Ishikawa (cell line): ENCODE results near the gene CENPL.

ENCODE experiments used
- CEBPB ChIP-seq: IDR thresholded peaks from 2 replicates; pipeline ENCODE4 v1.6.1; 2012
- CREB1 ChIP-seq: IDR thresholded peaks from 2 replicates; pipeline ENCODE4 v1.6.1; 2012; ENCODE audit warnings: low read depth
- EGR1 ChIP-seq: IDR thresholded peaks from 2 replicates; pipeline ENCODE4 v1.6.1; 2012
- EP300 ChIP-seq: IDR thresholded peaks from 2 replicates; pipeline ENCODE4 v1.6.1; 2012; ENCODE audit warnings: borderline replicate concordance
- FOXM1 ChIP-seq: IDR thresholded peaks from 2 replicates; pipeline ENCODE4 v1.6.1; 2012; ENCODE audit warnings: low read depth, borderline replicate concordance
- NFIC ChIP-seq: IDR thresholded peaks from 2 replicates; pipeline ENCODE4 v1.6.1; 2012
- RAD21 ChIP-seq: IDR thresholded peaks from 2 replicates; pipeline ENCODE4 v1.6.1; 2012; ENCODE audit warnings: low read depth
- TAF1 ChIP-seq: IDR thresholded peaks from 2 replicates; pipeline ENCODE4 v1.6.1; 2012; ENCODE audit warnings: low read depth, mild to moderate bottlenecking
- TCF12 ChIP-seq: IDR thresholded peaks from 2 replicates; pipeline ENCODE4 v1.6.1; 2012; ENCODE audit warnings: low read depth
- TEAD4 ChIP-seq: IDR thresholded peaks from 2 replicates; pipeline ENCODE4 v1.6.1; 2012
- YY1 ChIP-seq: IDR thresholded peaks from 2 replicates; pipeline ENCODE4 v1.6.1; 2012; ENCODE audit warnings: low read depth
- ZBTB7A ChIP-seq: IDR thresholded peaks from 2 replicates; pipeline ENCODE4 v1.6.1; 2012; ENCODE audit warnings: low read depth
- TF ChIP-seq, protein P1 (sequence below): IDR thresholded peaks from 2 replicates; pipeline ENCODE4 v1.6.1; 2012; ENCODE audit warnings: low read depth, mild to moderate bottlenecking
- TF ChIP-seq, protein P2 (sequence below): IDR thresholded peaks from 2 replicates; pipeline ENCODE4 v1.6.1; 2012
- TF ChIP-seq, protein P3 (sequence below): IDR thresholded peaks from 2 replicates; pipeline ENCODE4 v1.6.1; 2012

The CENPL gene

DNA sequence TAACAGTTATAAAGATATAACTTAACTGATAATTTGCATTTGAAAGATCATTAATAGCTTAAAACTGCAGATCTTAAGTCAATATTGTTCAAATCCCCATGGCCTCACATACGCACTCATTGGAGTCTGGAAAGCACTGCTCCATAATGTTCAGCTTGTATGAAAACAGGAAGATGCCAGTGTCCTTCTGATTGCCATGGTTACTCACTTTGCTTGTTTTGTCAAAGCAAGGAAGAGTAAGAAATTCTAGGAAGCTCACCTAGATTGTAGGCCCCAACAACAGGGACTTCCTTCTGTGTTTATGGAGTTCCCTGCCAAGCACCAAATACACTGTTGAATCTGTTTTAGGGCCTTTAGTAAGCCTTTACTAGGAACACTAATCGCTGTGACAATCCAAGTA lies 32.2 kb upstream of the CENPL start:
- TF ChIP-seq CEBPB = no peak
- no peak for TF ChIP-seq RAD21
- no peak for TF ChIP-seq TEAD4
- no peak for TF ChIP-seq CREB1
- no peak for TF ChIP-seq TCF12
- TF ChIP-seq ZBTB7A = no peak
- TF ChIP-seq FOXM1 = no peak
- no peak for TF ChIP-seq NFIC
- TF ChIP-seq, protein P1, sequence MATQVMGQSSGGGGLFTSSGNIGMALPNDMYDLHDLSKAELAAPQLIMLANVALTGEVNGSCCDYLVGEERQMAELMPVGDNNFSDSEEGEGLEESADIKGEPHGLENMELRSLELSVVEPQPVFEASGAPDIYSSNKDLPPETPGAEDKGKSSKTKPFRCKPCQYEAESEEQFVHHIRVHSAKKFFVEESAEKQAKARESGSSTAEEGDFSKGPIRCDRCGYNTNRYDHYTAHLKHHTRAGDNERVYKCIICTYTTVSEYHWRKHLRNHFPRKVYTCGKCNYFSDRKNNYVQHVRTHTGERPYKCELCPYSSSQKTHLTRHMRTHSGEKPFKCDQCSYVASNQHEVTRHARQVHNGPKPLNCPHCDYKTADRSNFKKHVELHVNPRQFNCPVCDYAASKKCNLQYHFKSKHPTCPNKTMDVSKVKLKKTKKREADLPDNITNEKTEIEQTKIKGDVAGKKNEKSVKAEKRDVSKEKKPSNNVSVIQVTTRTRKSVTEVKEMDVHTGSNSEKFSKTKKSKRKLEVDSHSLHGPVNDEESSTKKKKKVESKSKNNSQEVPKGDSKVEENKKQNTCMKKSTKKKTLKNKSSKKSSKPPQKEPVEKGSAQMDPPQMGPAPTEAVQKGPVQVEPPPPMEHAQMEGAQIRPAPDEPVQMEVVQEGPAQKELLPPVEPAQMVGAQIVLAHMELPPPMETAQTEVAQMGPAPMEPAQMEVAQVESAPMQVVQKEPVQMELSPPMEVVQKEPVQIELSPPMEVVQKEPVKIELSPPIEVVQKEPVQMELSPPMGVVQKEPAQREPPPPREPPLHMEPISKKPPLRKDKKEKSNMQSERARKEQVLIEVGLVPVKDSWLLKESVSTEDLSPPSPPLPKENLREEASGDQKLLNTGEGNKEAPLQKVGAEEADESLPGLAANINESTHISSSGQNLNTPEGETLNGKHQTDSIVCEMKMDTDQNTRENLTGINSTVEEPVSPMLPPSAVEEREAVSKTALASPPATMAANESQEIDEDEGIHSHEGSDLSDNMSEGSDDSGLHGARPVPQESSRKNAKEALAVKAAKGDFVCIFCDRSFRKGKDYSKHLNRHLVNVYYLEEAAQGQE = no peak
- TF ChIP-seq TAF1 = no peak
- TF ChIP-seq EGR1 = no peak
- no peak for TF ChIP-seq YY1
- TF ChIP-seq EP300 = no peak
- TF ChIP-seq, protein P2, sequence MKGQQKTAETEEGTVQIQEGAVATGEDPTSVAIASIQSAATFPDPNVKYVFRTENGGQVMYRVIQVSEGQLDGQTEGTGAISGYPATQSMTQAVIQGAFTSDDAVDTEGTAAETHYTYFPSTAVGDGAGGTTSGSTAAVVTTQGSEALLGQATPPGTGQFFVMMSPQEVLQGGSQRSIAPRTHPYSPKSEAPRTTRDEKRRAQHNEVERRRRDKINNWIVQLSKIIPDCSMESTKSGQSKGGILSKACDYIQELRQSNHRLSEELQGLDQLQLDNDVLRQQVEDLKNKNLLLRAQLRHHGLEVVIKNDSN = no peak
- TF ChIP-seq, protein P3, sequence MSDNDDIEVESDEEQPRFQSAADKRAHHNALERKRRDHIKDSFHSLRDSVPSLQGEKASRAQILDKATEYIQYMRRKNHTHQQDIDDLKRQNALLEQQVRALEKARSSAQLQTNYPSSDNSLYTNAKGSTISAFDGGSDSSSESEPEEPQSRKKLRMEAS = no peak

DNA sequence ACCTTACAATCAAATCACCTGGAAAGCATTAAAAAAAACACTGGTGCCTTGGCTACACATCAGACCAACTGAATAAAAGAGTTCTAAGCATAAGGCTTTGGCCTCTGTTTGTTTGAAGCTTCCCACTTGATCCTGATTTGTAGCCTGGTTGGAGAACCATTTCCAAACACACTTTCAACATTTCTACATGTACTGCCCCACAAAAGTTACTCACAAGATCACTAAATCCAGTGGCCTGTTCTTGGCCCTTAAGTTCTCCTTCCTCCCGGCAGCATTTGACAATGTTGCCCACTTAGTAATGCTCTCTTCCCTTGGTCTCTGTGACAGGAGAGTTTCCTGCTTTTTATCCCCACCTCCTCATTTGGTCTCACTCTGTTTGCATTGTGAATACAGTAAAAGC lies 31.3 kb upstream of the CENPL start:
- TF ChIP-seq TCF12 = no peak
- no peak for TF ChIP-seq ZBTB7A
- no peak for TF ChIP-seq TAF1
- TF ChIP-seq FOXM1 = no peak
- TF ChIP-seq, protein P2 = no peak
- no peak for TF ChIP-seq EGR1
- TF ChIP-seq RAD21 = no peak
- no peak for TF ChIP-seq CEBPB
- TF ChIP-seq NFIC = no peak
- TF ChIP-seq YY1 = no peak
- no peak for TF ChIP-seq CREB1
- TF ChIP-seq, protein P3 = no peak
- no peak for TF ChIP-seq EP300
- TF ChIP-seq, protein P1 = no peak
- TF ChIP-seq TEAD4 = no peak

DNA sequence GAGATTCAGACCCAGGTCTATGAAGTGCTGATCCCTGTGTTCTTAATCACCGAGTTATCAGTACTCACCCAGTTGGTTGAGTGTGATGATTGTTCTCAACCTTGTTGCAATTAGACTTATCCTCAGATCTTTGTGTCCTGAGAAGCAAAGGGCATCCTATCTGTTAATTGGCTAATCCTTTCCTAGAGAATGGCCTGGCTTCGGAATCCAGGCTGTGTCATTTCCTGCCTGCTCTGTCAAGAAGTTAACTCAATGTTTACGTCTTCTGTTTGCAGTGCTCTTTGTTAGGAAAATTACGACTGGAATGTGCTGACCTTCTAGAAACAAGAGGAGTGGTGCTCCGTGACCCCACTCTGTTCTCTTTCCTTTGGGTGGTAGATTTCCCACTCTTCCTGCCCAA lies 28.4 kb upstream of the CENPL start:
- TF ChIP-seq EP300 (no peak), EGR1 (no peak), CEBPB (no peak), TAF1 (no peak), RAD21 (no peak), TEAD4 (no peak), YY1 (no peak), FOXM1 (no peak), NFIC (no peak), TCF12 (no peak), CREB1 (no peak), ZBTB7A (no peak)
- TF ChIP-seq, protein P2 = no peak
- TF ChIP-seq, protein P3 = no peak
- TF ChIP-seq, protein P1 = no peak

DNA sequence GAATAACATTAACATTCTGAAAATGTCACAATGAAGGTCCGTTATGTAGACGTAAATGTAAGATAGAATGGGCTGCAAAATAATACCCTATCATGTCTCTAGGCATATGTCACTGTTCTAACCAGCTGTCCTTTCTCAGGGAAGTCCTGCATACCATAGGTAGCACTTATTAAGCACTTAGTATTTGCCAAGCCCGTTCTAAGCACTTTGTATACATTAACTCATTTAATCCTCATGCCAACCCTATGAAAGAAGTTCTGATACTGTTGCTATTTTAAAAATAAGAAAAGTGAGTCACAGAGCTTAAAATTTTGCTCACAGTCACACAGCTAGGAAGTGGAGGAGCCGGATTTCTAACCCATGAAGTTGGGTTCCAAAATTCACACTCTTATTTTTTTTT lies 27.4 kb upstream of the CENPL start:
- no peak for TF ChIP-seq FOXM1
- TF ChIP-seq, protein P3 = no peak
- TF ChIP-seq, protein P2 = no peak
- TF ChIP-seq TEAD4 = no peak
- TF ChIP-seq YY1 = no peak
- TF ChIP-seq, protein P1 = no peak
- TF ChIP-seq CEBPB = no peak
- TF ChIP-seq TAF1 = no peak
- TF ChIP-seq ZBTB7A = no peak
- TF ChIP-seq NFIC = no peak
- TF ChIP-seq TCF12 = no peak
- TF ChIP-seq CREB1 = no peak
- no peak for TF ChIP-seq EGR1
